GM20000 (cell line): ENCODE measurements around the gene KRT26.

Experiments used
- DNase-seq: peaks from one replicate; pipeline ENCODE4 v3.0.0; 2012; ENCODE audit warnings: low spot score
- CTCF ChIP-seq: IDR thresholded peaks from 2 replicates; pipeline ENCODE4 v1.5.1; 2012; ENCODE audit warnings: mild to moderate bottlenecking, control low read depth; ENCODE audit errors: extremely low read depth, missing control alignments

The KRT26 gene

GRCh38 chr17:40727447-40728231, 44.4 kb downstream of the KRT26 start:
- no peak for TF ChIP-seq CTCF
- DNase-seq: peak; percentile 33

GRCh38 chr17:40726919-40727318, 45.1 kb downstream of the KRT26 start:
- no peak for DNase-seq

GRCh38 chr17:40724656-40725055, 47.3 kb downstream of the KRT26 start:
- no peak for DNase-seq
- no peak for TF ChIP-seq CTCF

More at GRCh38 chr17:40726919-40727318, 45.1 kb downstream of the KRT26 start:
- TF ChIP-seq CTCF: no peak

- no peak for DNase-seq
- no peak for TF ChIP-seq CTCF
These were observed 49.8 kb downstream of the KRT26 start for GRCh38 chr17:40722241-40722640.

GRCh38 chr17:40720899-40721298, 51.1 kb downstream of the KRT26 start:
- no peak for DNase-seq
- no peak for TF ChIP-seq CTCF

- DNase-seq: no peak
- TF ChIP-seq CTCF: no peak
These were observed 53.1 kb downstream of the KRT26 start for GRCh38 chr17:40718930-40719329.

GRCh38 chr17:40717776-40718175, 54.2 kb downstream of the KRT26 start:
- TF ChIP-seq CTCF: no peak
- DNase-seq: no peak
